GM12878 (cell line): Measurements from ENCODE around the gene C11orf97. TPM values are rescaled to one million over a fixed set of nuclear protein-coding genes. Genes with fewer than 3 reads are reported as not detected.

Experiments used
- BMI1 ChIP-seq: fragments of 450-650 bp; IDR thresholded peaks from 2 replicates; pipeline ENCODE4 v1.6.1; 2016; ENCODE audit warnings: mild to moderate bottlenecking, moderate library complexity, borderline replicate concordance
- CHD2 ChIP-seq: IDR thresholded peaks from 2 replicates; pipeline ENCODE4 v1.6.1; 2011; ENCODE audit warnings: low read depth, low read length, improper control_type of control experiment, borderline replicate concordance
- EP300 ChIP-seq, 2 experiments: fragments of 150-350 bp in 1 of 2; IDR thresholded peaks; 2 replicates each; pipeline ENCODE4 v1.6.1; 2011 to 2012; ENCODE audit warnings: low read depth in 2 of 2, low read length in 2 of 2, borderline replicate concordance in 1 of 2, improper control_type of control experiment in 1 of 2, inconsistent platforms in 1 of 2; ENCODE audit not compliant: control insufficient read depth in 1 of 2
- JUND ChIP-seq: IDR thresholded peaks from 2 replicates; pipeline ENCODE4 v1.6.1; 2012; ENCODE audit warnings: low read depth, mild to moderate bottlenecking, low read length, improper control_type of control experiment, moderate library complexity
- LARP7 ChIP-seq: fragments of 450-650 bp; IDR thresholded peaks from 2 replicates; pipeline ENCODE4 v1.6.1; 2017; ENCODE audit warnings: mild to moderate bottlenecking
- polyA plus RNA-seq, 11 experiments: library from polyadenylated mRNA; depleted of rRNA in 4 of 11; unstranded in 6 of 11; stranded (reverse) in 5 of 11; fragments of >200 nt; fragmentation: Nextera tagmentation in 4 of 11; fragmentation: Illumina TruSeq in 1 of 11; extraction: Ambion mirVana in 4 of 11; extraction: Trizol in 1 of 11; gene quantifications; 1 replicate in 1 of 11; 2 replicates in 10 of 11; pipeline versions ENCODE4 v1.2.1 to v1.2.3, GENCODE V29; 2011 to 2016; ENCODE audit warnings: inconsistent platforms in 2 of 11, missing spikeins in 2 of 11, low read depth in 1 of 11
- total RNA-seq, 4 experiments: library from RNA; depleted of rRNA in 3 of 4; stranded (reverse); fragments of >200 nt in 3 of 4; fragmentation: Illumina TruSeq in 1 of 4; extraction: Trizol in 1 of 4; gene quantifications; 2 replicates each; pipeline versions ENCODE4 v1.2.1 to v1.2.3, GENCODE V29; 2013 to 2021
- TF ChIP-seq, protein P1 (sequence below): IDR thresholded peaks from 2 replicates; pipeline ENCODE4 v1.6.1; 2012; ENCODE audit warnings: low read length, inconsistent platforms
- TF ChIP-seq, protein P2 (sequence below): fragments of 450-650 bp; IDR thresholded peaks from 2 replicates; pipeline ENCODE4 v1.6.1; 2017; ENCODE audit warnings: low read depth, mild to moderate bottlenecking, moderate library complexity
- TF ChIP-seq, protein P3 (sequence below): fragments of 450-650 bp; conservative IDR thresholded peaks from 2 replicates; pipeline ENCODE4 v1.6.1; 2017; ENCODE audit warnings: mild to moderate bottlenecking, moderate library complexity

C11orf97 gene
- total and polyA plus RNA-seq, 10 of the 15 experiments (the other 5 are each of a cell fraction or from before 2014, with no cell fraction given), result not detected

DNA sequence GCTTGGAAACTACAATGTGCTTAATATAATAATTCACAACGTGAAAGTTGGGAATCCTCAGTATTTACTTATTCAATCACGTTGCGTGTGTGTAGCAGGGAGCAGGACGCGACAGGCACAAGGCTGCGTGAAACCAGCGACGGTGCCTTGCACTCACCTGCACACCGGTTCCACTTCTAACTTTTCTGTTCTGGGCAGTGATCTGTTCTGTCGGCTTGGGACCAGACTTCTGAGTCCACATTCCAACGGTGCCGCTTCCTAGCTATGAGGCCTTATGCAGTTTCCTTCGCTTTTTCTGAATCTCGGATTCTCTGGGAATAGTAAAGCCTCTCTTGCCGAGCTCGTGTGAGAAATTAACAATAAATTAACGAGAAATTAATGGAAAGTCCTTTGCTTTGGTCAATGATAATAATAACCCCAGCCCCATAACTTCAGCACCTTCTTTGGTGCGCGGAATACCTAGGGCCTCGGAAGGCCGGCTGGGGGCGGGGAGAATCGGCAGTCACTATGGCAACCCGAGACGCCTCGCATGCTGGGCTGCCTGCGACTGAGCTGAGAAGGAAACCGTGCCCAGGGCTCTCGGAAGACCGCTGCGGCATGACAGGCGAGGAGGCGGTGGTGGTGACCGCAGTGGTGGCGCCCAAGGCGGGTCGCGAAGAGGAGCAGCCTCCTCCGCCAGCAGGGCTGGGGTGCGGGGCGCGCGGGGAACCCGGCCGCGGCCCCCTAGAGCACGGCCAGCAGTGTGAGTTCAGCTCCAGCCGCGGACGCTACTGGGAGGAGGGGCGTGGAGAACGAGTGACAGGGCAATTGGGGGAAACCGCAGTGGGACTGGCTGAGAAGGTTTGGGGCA lies at the start of gene C11orf97 (continued):
- TF ChIP-seq, protein P1, sequence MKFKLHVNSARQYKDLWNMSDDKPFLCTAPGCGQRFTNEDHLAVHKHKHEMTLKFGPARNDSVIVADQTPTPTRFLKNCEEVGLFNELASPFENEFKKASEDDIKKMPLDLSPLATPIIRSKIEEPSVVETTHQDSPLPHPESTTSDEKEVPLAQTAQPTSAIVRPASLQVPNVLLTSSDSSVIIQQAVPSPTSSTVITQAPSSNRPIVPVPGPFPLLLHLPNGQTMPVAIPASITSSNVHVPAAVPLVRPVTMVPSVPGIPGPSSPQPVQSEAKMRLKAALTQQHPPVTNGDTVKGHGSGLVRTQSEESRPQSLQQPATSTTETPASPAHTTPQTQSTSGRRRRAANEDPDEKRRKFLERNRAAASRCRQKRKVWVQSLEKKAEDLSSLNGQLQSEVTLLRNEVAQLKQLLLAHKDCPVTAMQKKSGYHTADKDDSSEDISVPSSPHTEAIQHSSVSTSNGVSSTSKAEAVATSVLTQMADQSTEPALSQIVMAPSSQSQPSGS, result no peak
- TF ChIP-seq, protein P2, sequence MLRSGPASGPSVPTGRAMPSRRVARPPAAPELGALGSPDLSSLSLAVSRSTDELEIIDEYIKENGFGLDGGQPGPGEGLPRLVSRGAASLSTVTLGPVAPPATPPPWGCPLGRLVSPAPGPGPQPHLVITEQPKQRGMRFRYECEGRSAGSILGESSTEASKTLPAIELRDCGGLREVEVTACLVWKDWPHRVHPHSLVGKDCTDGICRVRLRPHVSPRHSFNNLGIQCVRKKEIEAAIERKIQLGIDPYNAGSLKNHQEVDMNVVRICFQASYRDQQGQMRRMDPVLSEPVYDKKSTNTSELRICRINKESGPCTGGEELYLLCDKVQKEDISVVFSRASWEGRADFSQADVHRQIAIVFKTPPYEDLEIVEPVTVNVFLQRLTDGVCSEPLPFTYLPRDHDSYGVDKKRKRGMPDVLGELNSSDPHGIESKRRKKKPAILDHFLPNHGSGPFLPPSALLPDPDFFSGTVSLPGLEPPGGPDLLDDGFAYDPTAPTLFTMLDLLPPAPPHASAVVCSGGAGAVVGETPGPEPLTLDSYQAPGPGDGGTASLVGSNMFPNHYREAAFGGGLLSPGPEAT, result no peak
- TF ChIP-seq LARP7 (0 out of 2 replicates have a peak, but pooled peaks have one; percentile 41), JUND (no peak), EP300 (IDR thresholded peaks at IDR 0.05; ENCODE audit: borderline replicate concordance in 1 of 2, control insufficient read depth in 1 of 2, low read depth in 2 of 2, low read length in 2 of 2) (no peak), BMI1 (peak; percentile 87), CHD2 (peak; percentile 35; the same call in 1 of the 2 replicates)
- TF ChIP-seq, protein P3, sequence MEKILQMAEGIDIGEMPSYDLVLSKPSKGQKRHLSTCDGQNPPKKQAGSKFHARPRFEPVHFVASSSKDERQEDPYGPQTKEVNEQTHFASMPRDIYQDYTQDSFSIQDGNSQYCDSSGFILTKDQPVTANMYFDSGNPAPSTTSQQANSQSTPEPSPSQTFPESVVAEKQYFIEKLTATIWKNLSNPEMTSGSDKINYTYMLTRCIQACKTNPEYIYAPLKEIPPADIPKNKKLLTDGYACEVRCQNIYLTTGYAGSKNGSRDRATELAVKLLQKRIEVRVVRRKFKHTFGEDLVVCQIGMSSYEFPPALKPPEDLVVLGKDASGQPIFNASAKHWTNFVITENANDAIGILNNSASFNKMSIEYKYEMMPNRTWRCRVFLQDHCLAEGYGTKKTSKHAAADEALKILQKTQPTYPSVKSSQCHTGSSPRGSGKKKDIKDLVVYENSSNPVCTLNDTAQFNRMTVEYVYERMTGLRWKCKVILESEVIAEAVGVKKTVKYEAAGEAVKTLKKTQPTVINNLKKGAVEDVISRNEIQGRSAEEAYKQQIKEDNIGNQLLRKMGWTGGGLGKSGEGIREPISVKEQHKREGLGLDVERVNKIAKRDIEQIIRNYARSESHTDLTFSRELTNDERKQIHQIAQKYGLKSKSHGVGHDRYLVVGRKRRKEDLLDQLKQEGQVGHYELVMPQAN, result peak; percentile 64; the same call in 1 of the 2 replicates
